Astrocyte (in vitro differentiated cells and primary cell): Measurements from ENCODE around the gene MAPKAPK2. TPM values are rescaled to one million over a fixed set of nuclear protein-coding genes. Genes with fewer than 3 reads are reported as not detected.
A peak's percentile ranks its signal among the peaks of the same experiment; 100 is the strongest.
"Not testable (repeated sequence)": the region's sequence is repeated elsewhere in the genome, so short reads cannot be mapped to it uniquely, and the experiment has no call there.

ENCODE experiments used
- DNase-seq: peaks from one replicate; pipeline ENCODE4 v3.0.0-alpha.2; 2010; ENCODE audit warnings: low read depth
- FAIRE-seq: peaks from 2 replicates; lab custom pipeline; 2011; peaks lifted over from hg19 to GRCh38; lab: Jason Lieb, UNC
- H2AFZ ChIP-seq: 2 replicates; pipeline ENCODE4 v1.6.0; 2012; ENCODE audit warnings: low read depth, low read length, inconsistent platforms
- H3K27ac ChIP-seq: 2 replicates; pipeline ENCODE4 v1.5.1; 2011; ENCODE audit warnings: low read depth, low read length, inconsistent platforms
- H3K27me3 ChIP-seq: 2 replicates; pipeline ENCODE4 v1.6.0; 2011; ENCODE audit warnings: low read length, inconsistent platforms; ENCODE audit not compliant: insufficient read depth
- H3K36me3 ChIP-seq: 2 replicates; pipeline ENCODE4 v1.5.1; 2011; ENCODE audit warnings: low read length, inconsistent platforms; ENCODE audit not compliant: insufficient read depth
- H3K4me1 ChIP-seq: 2 replicates; pipeline ENCODE4 v1.5.1; 2011; ENCODE audit warnings: low read length, inconsistent platforms; ENCODE audit not compliant: insufficient read depth
- H3K4me2 ChIP-seq: 2 replicates; pipeline ENCODE4 v1.6.0; 2012; ENCODE audit warnings: low read length, inconsistent platforms
- H3K4me3 ChIP-seq: 2 replicates; pipeline ENCODE4 v1.5.1; 2011; ENCODE audit warnings: low read depth, mild to moderate bottlenecking, low read length, inconsistent platforms; ENCODE audit not compliant: insufficient read depth
- H3K79me2 ChIP-seq: 2 replicates; pipeline ENCODE4 v1.6.0; 2012; ENCODE audit warnings: mild to moderate bottlenecking, low read length, inconsistent platforms; ENCODE audit not compliant: insufficient read depth
- H3K9ac ChIP-seq: 2 replicates; pipeline ENCODE4 v1.6.0; 2012; ENCODE audit warnings: mild to moderate bottlenecking, low read length, inconsistent platforms
- H3K9me3 ChIP-seq: 2 replicates; pipeline ENCODE4 v1.5.1; 2012; ENCODE audit warnings: low read depth, mild to moderate bottlenecking, low read length, inconsistent platforms; ENCODE audit not compliant: insufficient read depth
- H4K20me1 ChIP-seq: 2 replicates; pipeline ENCODE4 v1.6.0; 2012; ENCODE audit warnings: low read length, inconsistent platforms; ENCODE audit not compliant: insufficient read depth
- H3K27ac Mint-ChIP-seq: one replicate; pipeline ENCODE4 v1.8.0; 2021; ENCODE audit warnings: mild to moderate bottlenecking, mixed read lengths; ENCODE audit not compliant: unreplicated experiment
- H3K27me3 Mint-ChIP-seq: one replicate; pipeline ENCODE4 v1.8.0; 2021; ENCODE audit warnings: low read depth, mixed read lengths; ENCODE audit not compliant: unreplicated experiment
- H3K36me3 Mint-ChIP-seq: one replicate; pipeline ENCODE4 v1.8.0; 2021; ENCODE audit warnings: low read depth, mixed read lengths; ENCODE audit not compliant: unreplicated experiment
- H3K4me1 Mint-ChIP-seq: one replicate; pipeline ENCODE4 v1.8.0; 2021; ENCODE audit warnings: low read depth, mixed read lengths; ENCODE audit not compliant: unreplicated experiment
- H3K4me3 Mint-ChIP-seq: one replicate; pipeline ENCODE4 v1.8.0; 2021; ENCODE audit warnings: mild to moderate bottlenecking, moderate library complexity, mixed read lengths; ENCODE audit not compliant: unreplicated experiment
- H3K9me3 Mint-ChIP-seq: one replicate; pipeline ENCODE4 v1.8.0; 2021; ENCODE audit warnings: mild to moderate bottlenecking, mixed read lengths; ENCODE audit not compliant: unreplicated experiment
- EZH2 ChIP-seq: IDR thresholded peaks from 2 replicates; pipeline ENCODE4 v1.6.1; 2012; ENCODE audit warnings: mild to moderate bottlenecking, low read length, inconsistent platforms; ENCODE audit not compliant: insufficient read depth
- total RNA-seq: library from RNA; stranded (reverse); gene quantifications from 2 replicates; pipeline ENCODE4 v1.2.1, GENCODE V29; 2021
- TF ChIP-seq, protein P1 (sequence below): IDR thresholded peaks from 2 replicates; pipeline ENCODE4 v1.5.1; 2011; ENCODE audit warnings: low read depth, mild to moderate bottlenecking, inconsistent platforms, low read length, moderate library complexity; ENCODE audit not compliant: insufficient read depth

The MAPKAPK2 gene
- total RNA-seq, 1 donor from 2014 or later: 108 TPM

DNA sequence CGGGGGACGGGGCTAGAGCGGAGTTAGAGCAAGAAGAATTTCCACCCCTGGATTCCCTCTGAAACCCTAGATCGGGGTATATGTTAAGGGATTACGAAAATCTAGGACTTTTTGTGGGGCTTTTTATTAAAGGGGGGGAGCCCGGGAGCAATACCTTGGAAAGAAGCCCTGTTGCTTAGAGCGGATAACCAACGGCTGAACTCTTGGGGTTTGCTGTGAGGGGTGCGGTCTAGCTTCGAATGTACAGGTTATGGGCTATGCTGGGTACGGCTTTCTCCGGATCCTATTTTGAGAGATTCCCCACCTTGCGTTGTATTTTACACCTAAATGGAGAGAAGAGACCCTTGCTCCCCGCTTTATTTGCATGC lies 48.7 kb upstream of the MAPKAPK2 start:
- TF ChIP-seq, protein P1, sequence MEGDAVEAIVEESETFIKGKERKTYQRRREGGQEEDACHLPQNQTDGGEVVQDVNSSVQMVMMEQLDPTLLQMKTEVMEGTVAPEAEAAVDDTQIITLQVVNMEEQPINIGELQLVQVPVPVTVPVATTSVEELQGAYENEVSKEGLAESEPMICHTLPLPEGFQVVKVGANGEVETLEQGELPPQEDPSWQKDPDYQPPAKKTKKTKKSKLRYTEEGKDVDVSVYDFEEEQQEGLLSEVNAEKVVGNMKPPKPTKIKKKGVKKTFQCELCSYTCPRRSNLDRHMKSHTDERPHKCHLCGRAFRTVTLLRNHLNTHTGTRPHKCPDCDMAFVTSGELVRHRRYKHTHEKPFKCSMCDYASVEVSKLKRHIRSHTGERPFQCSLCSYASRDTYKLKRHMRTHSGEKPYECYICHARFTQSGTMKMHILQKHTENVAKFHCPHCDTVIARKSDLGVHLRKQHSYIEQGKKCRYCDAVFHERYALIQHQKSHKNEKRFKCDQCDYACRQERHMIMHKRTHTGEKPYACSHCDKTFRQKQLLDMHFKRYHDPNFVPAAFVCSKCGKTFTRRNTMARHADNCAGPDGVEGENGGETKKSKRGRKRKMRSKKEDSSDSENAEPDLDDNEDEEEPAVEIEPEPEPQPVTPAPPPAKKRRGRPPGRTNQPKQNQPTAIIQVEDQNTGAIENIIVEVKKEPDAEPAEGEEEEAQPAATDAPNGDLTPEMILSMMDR: no peak
- TF ChIP-seq EZH2: no peak
- peak overlapping the region; percentile 47 for H3K27ac Mint-ChIP-seq
- H3K9me3 Mint-ChIP-seq: no peaks in the 10 kb centered on the region
- H3K4me1 Mint-ChIP-seq: peaks cover 17% of the 10 kb centered on the region
- Histone ChIP-seq H2AFZ (peak overlapping the region; percentile 86), H3K4me1 (peaks cover 23% of the 10 kb centered on the region), H3K79me2 (peaks cover 9% of the 10 kb centered on the region), H3K27ac (peak overlapping the region; percentile 91), H3K36me3 (peaks cover 2% of the 10 kb centered on the region), H4K20me1 (peaks cover 3% of the 10 kb centered on the region), H3K9ac (peak overlapping the region; percentile 89), H3K4me3 (peak overlapping the region; percentile 68), H3K9me3 (no peaks in the 10 kb centered on the region), H3K4me2 (peak overlapping the region; percentile 92), H3K27me3 (no peaks in the 10 kb centered on the region)
- peak overlapping the region; percentile 93 for H3K4me3 Mint-ChIP-seq
- DNase-seq (no peak), FAIRE-seq (no peak)
- H3K27me3 Mint-ChIP-seq: no peaks in the 10 kb centered on the region
- H3K36me3 Mint-ChIP-seq: peaks cover 3% of the 10 kb centered on the region

- Histone ChIP-seq H3K79me2 (peaks cover 9% of the 10 kb centered on the region), H3K4me3 (peak overlapping the region; percentile 68), H3K9me3 (no peaks in the 10 kb centered on the region), H3K4me1 (peaks cover 23% of the 10 kb centered on the region), H3K9ac (peak overlapping the region; percentile 89), H3K27me3 (no peaks in the 10 kb centered on the region), H2AFZ (no peak overlapping the region), H3K27ac (no peak overlapping the region), H3K4me2 (peak overlapping the region; percentile 92), H4K20me1 (peaks cover 3% of the 10 kb centered on the region), H3K36me3 (peaks cover 5% of the 10 kb centered on the region)
- Mint-ChIP-seq H3K4me1 (peaks cover 17% of the 10 kb centered on the region), H3K27me3 (no peaks in the 10 kb centered on the region), H3K9me3 (no peaks in the 10 kb centered on the region), H3K27ac (no peak overlapping the region), H3K36me3 (peaks cover 3% of the 10 kb centered on the region), H3K4me3 (peak overlapping the region; percentile 93)
- TF ChIP-seq, protein P1: no peak
- TF ChIP-seq EZH2: no peak
- FAIRE-seq: no peak
- no peak for DNase-seq
Measured at GRCh38 chr1:206636671-206637070, 48.0 kb upstream of the MAPKAPK2 start.

GRCh38 chr1:206637605-206638004 lies 47.1 kb upstream of the MAPKAPK2 start:
- peaks cover 3% of the 10 kb centered on the region for H3K36me3 Mint-ChIP-seq
- Histone ChIP-seq H2AFZ (no peak overlapping the region), H3K4me1 (peaks cover 23% of the 10 kb centered on the region), H3K4me3 (no peak overlapping the region), H3K27ac (no peak overlapping the region), H3K79me2 (peaks cover 9% of the 10 kb centered on the region), H3K36me3 (peaks cover 5% of the 10 kb centered on the region), H3K9ac (no peak overlapping the region), H4K20me1 (peaks cover 3% of the 10 kb centered on the region), H3K4me2 (peak overlapping the region; percentile 92), H3K9me3 (no peaks in the 10 kb centered on the region), H3K27me3 (no peaks in the 10 kb centered on the region)
- H3K27ac Mint-ChIP-seq: no peak overlapping the region
- no peaks in the 10 kb centered on the region for H3K27me3 Mint-ChIP-seq
- DNase-seq: no peak
- H3K4me1 Mint-ChIP-seq: peaks cover 17% of the 10 kb centered on the region
- FAIRE-seq: no peak
- TF ChIP-seq, protein P1: no peak
- no peak for TF ChIP-seq EZH2
- H3K4me3 Mint-ChIP-seq: peak overlapping the region; percentile 8
- H3K9me3 Mint-ChIP-seq: no peaks in the 10 kb centered on the region

DNA sequence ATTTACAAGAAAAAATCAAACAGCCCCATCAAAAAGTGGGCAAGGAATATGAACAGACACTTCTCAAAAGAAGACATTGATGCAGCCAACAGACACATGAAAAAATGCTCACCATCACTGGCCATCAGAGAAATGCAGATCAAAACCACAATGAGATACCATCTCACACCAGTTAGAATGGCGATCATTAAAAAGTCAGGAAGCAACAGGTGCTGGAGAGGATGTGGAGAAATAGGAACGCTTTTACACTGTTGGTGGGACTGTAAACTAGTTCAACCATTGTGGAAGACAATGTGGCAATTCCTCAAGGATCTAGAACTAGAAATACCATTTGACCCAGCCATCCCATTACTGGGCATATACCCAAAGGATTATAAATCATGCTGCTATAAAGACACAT lies 42.6 kb upstream of the MAPKAPK2 start:
- H3K27me3 Mint-ChIP-seq, FAIRE-seq: not testable (repeated sequence)

More for the DNA sequence above, 42.6 kb upstream of the MAPKAPK2 start:
- not testable (repeated sequence) for H3K27ac Mint-ChIP-seq, H3K4me3 Mint-ChIP-seq, DNase-seq, H3K4me3 ChIP-seq, H3K27me3 ChIP-seq, H4K20me1 ChIP-seq, H3K9me3 ChIP-seq, H3K9ac ChIP-seq, H3K4me2 ChIP-seq, H3K4me1 Mint-ChIP-seq, H3K36me3 ChIP-seq, H2AFZ ChIP-seq, H3K4me1 ChIP-seq, H3K79me2 ChIP-seq, H3K36me3 Mint-ChIP-seq, H3K27ac ChIP-seq, H3K9me3 Mint-ChIP-seq
